ENCODE measurements around the gene PPP6R2.

GRCh38 chr22:50468626-50469025, 125.5 kb downstream of the PPP6R2 start:
- no peak for TF ChIP-seq CTCF (IDR thresholded peaks at IDR 0.05)
- TF ChIP-seq POLR2A (IDR thresholded peaks at IDR 0.05) = no peak
